Endothelial cell of umbilical vein (primary cell): ENCODE data around the gene DTNA.

ENCODE experiments used
- POLR2A ChIP-seq: IDR thresholded peaks from 2 replicates; pipeline ENCODE4 v1.6.1; 2012; ENCODE audit warnings: low read depth, mild to moderate bottlenecking, control low read depth, low read length
- POLR2AphosphoS5 ChIP-seq: IDR thresholded peaks from 2 replicates; pipeline ENCODE4 v1.6.1; 2012; ENCODE audit warnings: low read depth, mild to moderate bottlenecking, control low read depth, low read length, moderate library complexity; ENCODE audit not compliant: insufficient read depth
- TF ChIP-seq, protein P1 (sequence below): IDR thresholded peaks from 2 replicates; pipeline ENCODE4 v1.6.1; 2011; ENCODE audit not compliant: insufficient read depth, insufficient read length
- TF ChIP-seq, protein P2 (sequence below), 2 donors: IDR thresholded peaks; 1 replicate in 1 of 2; 2 replicates in 1 of 2; pipeline ENCODE4 v1.5.1; 2011; ENCODE audit warnings: low read length in 2 of 2, mild to moderate bottlenecking in 2 of 2, moderate library complexity in 2 of 2, control low read depth in 1 of 2, inconsistent platforms in 1 of 2, low read depth in 1 of 2; ENCODE audit not compliant: insufficient read depth in 1 of 2; ENCODE audit errors: extremely low read depth in 1 of 2

DNA sequence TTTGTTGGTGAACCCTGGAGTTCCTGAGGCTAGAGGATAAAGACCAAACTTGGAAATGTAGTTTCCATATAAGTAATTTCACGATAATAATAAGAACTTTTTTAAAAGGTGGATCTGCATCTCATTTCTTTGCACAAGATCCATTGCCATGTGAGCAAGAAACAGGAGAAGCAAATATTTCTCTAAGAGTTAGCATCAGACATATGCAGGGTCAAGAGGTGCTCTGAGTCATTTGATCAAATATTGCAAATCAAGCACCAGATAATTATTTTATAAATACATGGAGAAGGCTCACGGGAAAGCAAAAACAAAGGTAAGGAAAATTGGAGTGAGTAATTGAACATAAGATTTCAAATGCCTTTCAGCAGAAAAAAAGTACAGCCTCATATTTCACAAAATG is 118.0 kb downstream of the DTNA start:
- no peak for TF ChIP-seq POLR2A
- TF ChIP-seq, protein P1, sequence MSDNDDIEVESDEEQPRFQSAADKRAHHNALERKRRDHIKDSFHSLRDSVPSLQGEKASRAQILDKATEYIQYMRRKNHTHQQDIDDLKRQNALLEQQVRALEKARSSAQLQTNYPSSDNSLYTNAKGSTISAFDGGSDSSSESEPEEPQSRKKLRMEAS = no peak
- no peak for TF ChIP-seq POLR2AphosphoS5
- TF ChIP-seq, protein P2, sequence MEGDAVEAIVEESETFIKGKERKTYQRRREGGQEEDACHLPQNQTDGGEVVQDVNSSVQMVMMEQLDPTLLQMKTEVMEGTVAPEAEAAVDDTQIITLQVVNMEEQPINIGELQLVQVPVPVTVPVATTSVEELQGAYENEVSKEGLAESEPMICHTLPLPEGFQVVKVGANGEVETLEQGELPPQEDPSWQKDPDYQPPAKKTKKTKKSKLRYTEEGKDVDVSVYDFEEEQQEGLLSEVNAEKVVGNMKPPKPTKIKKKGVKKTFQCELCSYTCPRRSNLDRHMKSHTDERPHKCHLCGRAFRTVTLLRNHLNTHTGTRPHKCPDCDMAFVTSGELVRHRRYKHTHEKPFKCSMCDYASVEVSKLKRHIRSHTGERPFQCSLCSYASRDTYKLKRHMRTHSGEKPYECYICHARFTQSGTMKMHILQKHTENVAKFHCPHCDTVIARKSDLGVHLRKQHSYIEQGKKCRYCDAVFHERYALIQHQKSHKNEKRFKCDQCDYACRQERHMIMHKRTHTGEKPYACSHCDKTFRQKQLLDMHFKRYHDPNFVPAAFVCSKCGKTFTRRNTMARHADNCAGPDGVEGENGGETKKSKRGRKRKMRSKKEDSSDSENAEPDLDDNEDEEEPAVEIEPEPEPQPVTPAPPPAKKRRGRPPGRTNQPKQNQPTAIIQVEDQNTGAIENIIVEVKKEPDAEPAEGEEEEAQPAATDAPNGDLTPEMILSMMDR (IDR thresholded peaks at IDR 0.05; ENCODE audit: extremely low read depth in 1 of 2, insufficient read depth in 1 of 2, low read depth in 1 of 2, low read length in 2 of 2) = no peak
